Heart right ventricle (tissue), 16 donors: ENCODE measurements around the gene LPP. TPM values are rescaled to one million over a fixed set of nuclear protein-coding genes. Genes with fewer than 3 reads are reported as not detected.

Source experiments
- ATAC-seq, 8 donors: fragments of 200-7000 bp; cut with Tn5 transposase; one replicate each; pipeline ENCODE4 v1.9.1; 2020; ENCODE audit warnings: mild to moderate bottlenecking in 8 of 8, moderate library complexity in 8 of 8, moderate number of reproducible peaks in 1 of 8
- DNase-seq, 2 donors: peaks; one replicate each; pipeline ENCODE4 v3.0.0-alpha.2; 2020
- H3K27ac ChIP-seq, 10 donors: fragments of 200-600 bp; sonication (generic) in 2 of 10; one replicate each; pipeline versions ENCODE4 v1.5.0 to v1.8.0; 2020 to 2022; ENCODE audit warnings: mild to moderate bottlenecking in 3 of 10
- H3K27me3 ChIP-seq, 7 donors: fragments of 200-600 bp; one replicate each; pipeline ENCODE4 v1.8.0; 2021 to 2022; ENCODE audit warnings: mild to moderate bottlenecking in 2 of 7
- H3K36me3 ChIP-seq, 9 donors: fragments of 200-600 bp; sonication (generic) in 1 of 9; one replicate each; pipeline versions ENCODE4 v1.5.0 to v1.8.0; 2020 to 2022; ENCODE audit warnings: mild to moderate bottlenecking in 2 of 9
- H3K4me1 ChIP-seq, 9 donors: fragments of 200-600 bp; sonication (generic) in 1 of 9; one replicate each; pipeline versions ENCODE4 v1.5.0 to v1.8.0; 2020 to 2022; ENCODE audit warnings: mild to moderate bottlenecking in 4 of 9
- H3K4me3 ChIP-seq, 10 donors: fragments of 200-600 bp; sonication (generic) in 2 of 10; one replicate each; pipeline versions ENCODE4 v1.5.0 to v1.8.0; 2020 to 2022; ENCODE audit warnings: mild to moderate bottlenecking in 7 of 10, moderate library complexity in 2 of 10
- H3K9me3 ChIP-seq, 11 donors: fragments of 200-600 bp in 10 of 11; sonication (generic) in 2 of 11; one replicate each; pipeline versions ENCODE4 v1.5.0 to v1.8.0; 2013 to 2022; ENCODE audit warnings: mild to moderate bottlenecking in 2 of 11, control low read depth in 1 of 11, moderate library complexity in 1 of 11
- CTCF ChIP-seq, 9 donors: fragments of 200-600 bp; sonication (generic) in 2 of 9; IDR thresholded peaks; one replicate each; pipeline versions ENCODE4 v1.5.0 to v1.8.0; 2021 to 2022; ENCODE audit warnings: antibody characterized with exemption in 9 of 9, mild to moderate bottlenecking in 5 of 9, moderate library complexity in 1 of 9
- WGBS, 2 donors: extraction: QIAGEN DNeasy Blood & Tissue Kit; methylation state at CpG; one replicate each; pipeline ENCODE4 v1.1.7; 2013; ENCODE audit warnings: inconsistent platforms in 1 of 2; 5-methylcytosine and 5-hydroxymethylcytosine counted together
- intact Hi-C, 10 donors: fragments of 100-400 bp; cut with DNase I; formaldehyde crosslinking; loops; one replicate each; pipeline versions ENCODE4 v1.11.1 to v1.14.2; 2022
- polyA plus RNA-seq, 2 donors: library from polyadenylated mRNA; stranded (reverse); fragments of 200-250 nt; gene quantifications; one replicate each; pipeline ENCODE4 v1.2.3, GENCODE V29; 2013
- total RNA-seq, 10 donors: library from RNA; stranded (reverse); fragmentation: NEBNext Ultra II Directional in 3 of 10; extraction: Animal tissue kit (Norgen Biotek cat#: 25700) in 3 of 10; gene quantifications; one replicate each; pipeline versions ENCODE4 v1.2.1 to v1.2.4, GENCODE V29; 2021 to 2023
- donor health status: Arrhythmogenic right ventricular cardiomyopathy.
- donor health status: ischemic (EF 13 %, LVEDD 7.1; RV severe dilation, severe dysfunction).
- donor health status: healthy with polysubstance abuse.
- donor health status: DM: no; HTN: yes; CAD: no.
- donor health status: DM: no; HTN: no; CAD: no.
- donor health status: ischemic (EF 25% LVEDD 6.9; RV normal size, moderate dysfunction).
- donor health status: ischemic (EF 25% LVEDD 5.7; RV mildly dilated, moderate dysfunction).
- donor health status: healthy.
- donor health status: DM: yes; HTN: yes; CAD: no.
- donor health status: Ischemic cardiomyopathy.
- donor health status: ischemic (EF 35%, LVEDD 5.7; RV mildly dilated, moderate dysfunction).
- donor health status: nonischemic (EF 11% LVEDD 7.7; RV severe dilation, severe dysfunction).
- donor health status: DM: yes; HTN: yes; CAD: no.
- donor health status: PGD.
- donor health status: ischemic (EF 29% LVEDD 5.4; RV normal size, mild dysfunction).
- donor health status: nonischemic (EF 23%, LVEDD 6.1; RV moderate dilation, normal function).

The LPP gene
- total and polyA plus RNA-seq, 12 donors, result 8.5 to 188 (median 140) TPM

DNA sequence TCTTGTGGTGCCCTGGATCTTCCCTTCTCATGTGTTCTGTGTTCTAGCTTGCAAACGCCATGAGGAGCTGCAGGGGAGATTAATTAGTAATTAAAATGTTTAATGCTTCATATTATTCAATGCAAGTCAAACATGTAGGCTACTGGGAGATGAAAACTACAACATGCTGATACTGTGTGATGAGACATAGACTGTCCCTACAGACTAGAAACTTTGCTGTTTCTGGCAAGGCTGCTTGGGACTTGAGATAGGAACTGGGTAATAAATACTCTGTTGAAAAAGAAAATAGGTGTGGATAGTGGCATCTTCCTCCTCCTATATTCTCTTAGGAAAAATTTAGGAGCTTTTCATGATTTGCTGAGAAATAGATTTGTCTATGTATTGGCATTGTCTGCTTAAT, 379.2 kb downstream of the LPP start:
- H3K9me3 ChIP-seq, result no peaks in the 10 kb centered on the region
- H3K27ac ChIP-seq, result no peak overlapping the region
- TF ChIP-seq CTCF (IDR thresholded peaks at IDR 0.05), result no peak
- 64 to 76% methylated on average over 1 of the region's 1 CpG for WGBS, 2 donors
- DNase-seq (no peak), ATAC-seq (no peak)
- H3K4me3 ChIP-seq, result no peak overlapping the region
- peaks cover 0 to 24% (median 7%) of the 10 kb centered on the region in 9 donors for H3K4me1 ChIP-seq
- no peaks in the 10 kb centered on the region for H3K27me3 ChIP-seq
- intact Hi-C loops, result loop anchor here in 1 of 10 donors (10.0 kb wide), 1 partner anchor 122 kb away; no protein-coding TSS in a partner anchor
- no peaks in the 10 kb centered on the region for H3K36me3 ChIP-seq

DNA sequence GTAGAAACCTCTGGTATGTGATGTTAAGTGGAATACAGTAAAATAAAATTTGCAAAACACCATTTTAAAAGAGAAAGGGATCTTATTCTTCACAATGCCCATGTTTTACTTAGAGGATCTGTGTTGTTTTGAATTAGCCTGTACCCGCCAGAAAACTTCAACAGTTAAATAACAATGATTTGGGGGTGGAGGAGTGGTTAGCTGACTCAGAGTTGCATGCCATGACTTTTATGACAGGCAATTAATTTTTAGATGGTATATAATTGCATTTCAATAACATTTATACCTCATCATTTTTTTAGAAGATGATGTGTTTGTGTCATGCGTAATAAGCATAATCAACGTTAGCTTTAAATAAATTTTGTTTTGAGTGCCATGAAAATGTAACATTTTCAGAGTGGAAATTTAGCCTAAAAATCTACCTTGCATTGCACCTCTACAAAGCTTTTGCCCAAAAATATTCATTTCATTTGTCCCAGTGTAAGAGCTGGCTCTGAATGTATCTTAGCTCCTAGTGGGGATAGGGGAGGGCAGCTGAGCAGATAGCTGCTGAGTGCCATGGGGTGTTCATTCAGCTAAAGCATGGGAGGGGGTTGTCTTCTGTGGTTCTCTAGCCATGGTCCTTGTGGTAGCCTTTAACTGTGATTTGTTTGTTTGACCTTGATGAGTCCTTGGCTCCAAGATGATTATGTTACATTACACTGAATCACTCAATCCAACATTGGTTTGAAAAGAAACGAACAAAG, 379.8 kb downstream of the LPP start:
- H3K36me3 ChIP-seq, result no peaks in the 10 kb centered on the region
- no peaks in the 10 kb centered on the region for H3K9me3 ChIP-seq
- H3K27ac ChIP-seq, result no peak overlapping the region
- H3K27me3 ChIP-seq, result no peaks in the 10 kb centered on the region
- H3K4me1 ChIP-seq, result peaks cover 0 to 24% (median 7%) of the 10 kb centered on the region in 9 donors
- no peak for TF ChIP-seq CTCF (IDR thresholded peaks at IDR 0.05)
- no peak overlapping the region for H3K4me3 ChIP-seq
- 89% methylated on average over 4 of the region's 4 CpGs for WGBS, 2 donors
- DNase-seq, result no peak
- intact Hi-C loops, result loop anchor here in 1 of 10 donors (10.0 kb wide), 1 partner anchor 121 kb away; no protein-coding TSS in a partner anchor
- ATAC-seq, result no peak

GRCh38 chr3:188534633-188535032, 380.7 kb downstream of the LPP start:
- Histone ChIP-seq H3K9me3 (no peaks in the 10 kb centered on the region), H3K27ac (no peak overlapping the region), H3K27me3 (no peaks in the 10 kb centered on the region), H3K4me3 (no peak overlapping the region), H3K36me3 (no peaks in the 10 kb centered on the region), H3K4me1 (peaks cover 0 to 24% (median 8%) of the 10 kb centered on the region in 9 donors)
- DNase-seq, result no peak
- no peak for TF ChIP-seq CTCF (IDR thresholded peaks at IDR 0.05)
- 93 to 98% methylated on average over 1 of the region's 1 CpG for WGBS, 2 donors
- ATAC-seq, result no peak
- intact Hi-C loops, result loop anchor here in 1 of 10 donors (10.0 kb wide), 1 partner anchor 120 kb away; no protein-coding TSS in a partner anchor

- 91 to 99% methylated on average over 3 of the region's 3 CpGs for WGBS, 2 donors
- DNase-seq (no peak), ATAC-seq (no peak)
- Histone ChIP-seq H3K4me3 (no peak overlapping the region), H3K36me3 (no peaks in the 10 kb centered on the region), H3K9me3 (no peaks in the 10 kb centered on the region), H3K4me1 (peaks cover 0 to 19% (median 0%) of the 10 kb centered on the region in 9 donors), H3K27ac (no peak overlapping the region), H3K27me3 (no peaks in the 10 kb centered on the region)
- intact Hi-C loops, result loop anchor here in 1 of 10 donors (10.0 kb wide), 1 partner anchor 117 kb away; no protein-coding TSS in a partner anchor
- no peak for TF ChIP-seq CTCF (IDR thresholded peaks at IDR 0.05)
Measured at GRCh38 chr3:188537606-188538005, 383.6 kb downstream of the LPP start.
